Bronchial epithelial cell (primary cell): Measurements from ENCODE around the gene AUTS2. TPM values are rescaled to one million over a fixed set of nuclear protein-coding genes. Genes with fewer than 3 reads are reported as not detected.

Experiments used
- DNase-seq: peaks from one replicate; pipeline ENCODE4 v3.0.0-alpha.2; 2010; ENCODE audit warnings: low read depth
- FAIRE-seq: peaks from 2 replicates; lab custom pipeline; 2011; peaks lifted over from hg19 to GRCh38; lab: Jason Lieb, UNC
- H3K27me3 ChIP-seq: 2 replicates; pipeline ENCODE4 v1.5.1; 2011; ENCODE audit warnings: low read length; ENCODE audit not compliant: control insufficient read depth, insufficient read depth
- H3K36me3 ChIP-seq: 2 replicates; pipeline ENCODE4 v1.5.1; 2011; ENCODE audit warnings: low read length; ENCODE audit not compliant: control insufficient read depth, insufficient read depth
- H3K4me3 ChIP-seq: 2 replicates; pipeline ENCODE4 v1.5.1; 2011; ENCODE audit warnings: mild to moderate bottlenecking, low read depth, low read length, control low read depth
- total RNA-seq: library from RNA; depleted of rRNA; stranded (reverse); fragments of >200 nt; gene quantifications from 2 replicates; pipeline ENCODE4 v1.2.1, GENCODE V29; 2014
- TF ChIP-seq, protein P1 (sequence below): IDR thresholded peaks from 2 replicates; pipeline ENCODE4 v1.5.1; 2011; ENCODE audit warnings: mild to moderate bottlenecking, moderate library complexity, low read length, control low read depth, inconsistent platforms; ENCODE audit not compliant: insufficient read depth, severe bottlenecking

AUTS2 gene
- total RNA-seq, 1 donor from 2014 or later: 9.5 TPM

GRCh38 chr7:69638674-69639073 lies 40.4 kb downstream of the AUTS2 start:
- TF ChIP-seq, protein P1, sequence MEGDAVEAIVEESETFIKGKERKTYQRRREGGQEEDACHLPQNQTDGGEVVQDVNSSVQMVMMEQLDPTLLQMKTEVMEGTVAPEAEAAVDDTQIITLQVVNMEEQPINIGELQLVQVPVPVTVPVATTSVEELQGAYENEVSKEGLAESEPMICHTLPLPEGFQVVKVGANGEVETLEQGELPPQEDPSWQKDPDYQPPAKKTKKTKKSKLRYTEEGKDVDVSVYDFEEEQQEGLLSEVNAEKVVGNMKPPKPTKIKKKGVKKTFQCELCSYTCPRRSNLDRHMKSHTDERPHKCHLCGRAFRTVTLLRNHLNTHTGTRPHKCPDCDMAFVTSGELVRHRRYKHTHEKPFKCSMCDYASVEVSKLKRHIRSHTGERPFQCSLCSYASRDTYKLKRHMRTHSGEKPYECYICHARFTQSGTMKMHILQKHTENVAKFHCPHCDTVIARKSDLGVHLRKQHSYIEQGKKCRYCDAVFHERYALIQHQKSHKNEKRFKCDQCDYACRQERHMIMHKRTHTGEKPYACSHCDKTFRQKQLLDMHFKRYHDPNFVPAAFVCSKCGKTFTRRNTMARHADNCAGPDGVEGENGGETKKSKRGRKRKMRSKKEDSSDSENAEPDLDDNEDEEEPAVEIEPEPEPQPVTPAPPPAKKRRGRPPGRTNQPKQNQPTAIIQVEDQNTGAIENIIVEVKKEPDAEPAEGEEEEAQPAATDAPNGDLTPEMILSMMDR: no peak

DNA sequence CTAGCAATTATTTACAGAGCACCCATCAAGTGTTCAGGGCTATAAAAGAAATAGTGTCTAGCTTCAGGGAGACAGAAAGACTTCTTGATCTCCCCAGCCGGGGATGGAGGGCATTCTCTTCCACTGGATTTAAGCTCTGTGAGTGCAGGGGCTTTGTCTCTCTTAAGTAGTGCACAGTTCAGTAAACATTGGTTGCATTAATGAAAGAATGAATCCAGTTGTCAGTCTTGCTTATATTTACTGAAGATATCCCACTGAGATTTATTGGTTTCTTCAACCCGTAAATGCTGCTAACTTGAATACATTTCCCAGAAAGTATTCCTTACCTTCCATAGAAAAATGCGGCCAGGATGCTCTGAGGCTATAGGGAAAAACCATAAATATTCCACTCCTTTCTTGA lies 41.9 kb downstream of the AUTS2 start:
- TF ChIP-seq, protein P1: no peak
- FAIRE-seq (no peak), DNase-seq (no peak)
- no peaks in the 10 kb centered on the region for H3K36me3 ChIP-seq
- no peaks in the 10 kb centered on the region for H3K27me3 ChIP-seq
- no peak overlapping the region for H3K4me3 ChIP-seq

More at GRCh38 chr7:69638674-69639073, 40.4 kb downstream of the AUTS2 start:
- Histone ChIP-seq H3K4me3 (no peak overlapping the region), H3K36me3 (no peaks in the 10 kb centered on the region), H3K27me3 (no peaks in the 10 kb centered on the region)
- FAIRE-seq (no peak), DNase-seq (no peak)

DNA sequence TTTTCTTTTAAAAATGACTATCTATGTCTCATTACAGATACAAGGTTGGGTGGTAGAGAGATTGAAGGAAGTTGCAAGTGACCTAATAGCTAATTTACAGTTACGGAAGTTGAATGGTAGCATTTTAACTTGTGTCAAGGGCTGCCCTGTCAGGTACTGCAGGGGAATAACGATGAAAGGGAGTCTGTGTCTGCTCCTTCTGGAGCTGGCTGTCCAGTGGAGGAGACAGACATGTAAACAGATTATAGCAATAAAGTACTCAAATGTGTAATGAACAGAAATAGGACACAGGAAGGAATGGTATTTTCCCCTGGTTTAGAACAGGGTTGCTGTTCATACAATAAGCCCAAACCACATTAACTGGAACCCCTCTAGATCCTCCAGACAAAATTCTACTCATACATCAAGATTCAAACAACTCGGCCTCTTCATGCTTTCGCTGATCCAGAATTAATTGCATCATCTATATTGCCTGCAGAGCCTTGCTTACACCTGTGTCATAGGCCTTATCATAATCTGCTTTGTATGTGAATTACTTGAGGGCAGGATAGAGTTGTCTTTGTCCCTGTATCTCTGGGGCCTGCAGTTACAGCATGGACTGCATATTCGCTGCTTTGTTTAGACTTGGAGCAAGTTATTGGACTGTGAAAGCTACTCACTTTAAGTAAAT lies 42.8 kb downstream of the AUTS2 start:
- no peaks in the 10 kb centered on the region for H3K27me3 ChIP-seq
- TF ChIP-seq, protein P1: no peak
- no peak for FAIRE-seq
- DNase-seq: no peak
- no peak overlapping the region for H3K4me3 ChIP-seq
- H3K36me3 ChIP-seq: no peaks in the 10 kb centered on the region

DNA sequence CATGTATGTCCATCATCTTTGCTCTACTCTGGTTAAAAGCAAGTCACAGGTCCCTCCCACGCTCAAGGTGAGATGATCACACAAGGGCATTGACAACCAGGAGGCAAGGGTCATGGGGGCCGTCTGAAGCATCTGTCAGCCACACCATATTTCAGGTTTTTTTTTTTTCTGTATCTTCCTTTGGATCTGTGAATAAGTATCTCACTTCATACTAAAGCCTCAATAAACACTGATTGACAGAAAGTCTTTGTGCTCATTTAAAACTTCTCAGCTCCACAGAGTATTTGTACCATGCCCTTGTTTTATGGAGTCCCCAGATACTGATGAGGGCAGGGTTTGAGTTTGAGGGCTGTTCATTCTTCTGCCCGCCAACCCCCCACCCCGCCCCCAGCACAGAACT lies 45.0 kb downstream of the AUTS2 start:
- TF ChIP-seq, protein P1: no peak
- no peaks in the 10 kb centered on the region for H3K27me3 ChIP-seq
- FAIRE-seq (no peak), DNase-seq (no peak)
- no peak overlapping the region for H3K4me3 ChIP-seq
- H3K36me3 ChIP-seq: no peaks in the 10 kb centered on the region

DNA sequence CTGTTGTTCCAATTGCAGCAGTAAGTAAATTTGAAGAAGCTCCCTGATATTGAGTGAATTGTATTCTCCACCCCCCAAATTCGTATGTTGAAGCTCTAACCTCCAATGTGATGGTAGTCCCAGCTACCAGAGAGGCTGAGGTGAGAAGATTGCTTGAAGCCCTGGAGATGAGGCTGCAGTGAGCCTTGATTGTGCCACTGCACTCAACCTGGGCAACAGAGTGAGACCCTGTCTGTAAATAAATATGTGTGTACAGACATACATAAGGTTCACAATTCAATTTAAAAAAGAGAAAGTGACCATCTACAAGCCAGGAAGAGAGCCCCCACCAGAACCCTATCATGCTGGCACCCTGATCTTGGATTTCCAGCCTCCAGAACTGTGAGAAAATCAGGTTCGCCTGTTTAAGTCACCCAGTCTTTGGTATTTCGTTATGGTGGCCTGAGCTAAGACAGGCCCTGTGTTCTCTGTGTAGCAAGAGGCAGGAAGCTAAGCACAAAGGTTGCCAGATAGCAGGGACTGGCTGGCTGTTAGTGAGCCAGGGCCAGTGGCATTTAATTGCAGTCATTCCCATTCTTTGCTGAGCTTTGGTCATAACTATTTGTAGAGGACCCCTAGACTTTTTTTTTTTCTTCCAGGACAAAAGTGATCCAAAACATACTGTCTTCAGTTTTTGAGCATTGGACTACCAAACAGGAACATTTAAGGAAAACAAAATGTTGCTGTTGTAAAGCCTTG lies 45.6 kb downstream of the AUTS2 start:
- no peak for DNase-seq
- no peak for FAIRE-seq
- H3K4me3 ChIP-seq: no peak overlapping the region
- no peaks in the 10 kb centered on the region for H3K36me3 ChIP-seq
- TF ChIP-seq, protein P1: no peak
- H3K27me3 ChIP-seq: no peaks in the 10 kb centered on the region
